Activated T-helper 2 cell treated with anti-CD3 and anti-CD28 coated beads, Interferon-gamma antibody, Interleukin-2, Interleukin-4, amounts not matched to agents 10 μg/mL and 5 μg/mL and 100 μg/mL, durations not matched to agents 14 hours and 24 hours and 36 hours (primary cell): Measurements from ENCODE around the gene C4orf50. TPM values are rescaled to one million over a fixed set of nuclear protein-coding genes. Genes with fewer than 3 reads are reported as not detected.

ENCODE experiments used
- DNase-seq: peaks from one replicate; pipeline ENCODE4 v3.0.0; 2021; ENCODE audit warnings: low spot score
- H3K27ac Mint-ChIP-seq: one replicate; pipeline ENCODE4 v1.8.0; 2021; ENCODE audit warnings: mixed read lengths
- H3K27me3 Mint-ChIP-seq: one replicate; pipeline ENCODE4 v1.8.0; 2021; ENCODE audit warnings: low read depth, mixed read lengths
- H3K36me3 Mint-ChIP-seq: one replicate; pipeline ENCODE4 v1.8.0; 2021; ENCODE audit warnings: low read depth, mixed read lengths
- H3K4me1 Mint-ChIP-seq: one replicate; pipeline ENCODE4 v1.8.0; 2021; ENCODE audit warnings: low read depth, mixed read lengths
- H3K4me3 Mint-ChIP-seq: one replicate; pipeline ENCODE4 v1.8.0; 2021; ENCODE audit warnings: low read depth, mild to moderate bottlenecking, moderate library complexity, mixed read lengths
- H3K9me3 Mint-ChIP-seq: one replicate; pipeline ENCODE4 v1.8.0; 2021; ENCODE audit warnings: mixed read lengths
- intact Hi-C: fragments of 100-400 bp; cut with micrococcal nuclease; formaldehyde crosslinking; loops from one replicate; pipeline ENCODE4 v1.15.1; 2023
- total RNA-seq: library from RNA; stranded (reverse); gene quantifications from 2 replicates; pipeline ENCODE4 v1.2.3, GENCODE V29; 2022

The C4orf50 gene
- total RNA-seq, 1 donor from 2014 or later: 0.18 TPM

- intact Hi-C loops: no loop called here
- H3K9me3 Mint-ChIP-seq: no peaks in the 10 kb centered on the region
- no peak for DNase-seq
- H3K4me1 Mint-ChIP-seq: no peaks in the 10 kb centered on the region
- H3K27me3 Mint-ChIP-seq: no peaks in the 10 kb centered on the region
- H3K27ac Mint-ChIP-seq: no peak overlapping the region
- H3K36me3 Mint-ChIP-seq: no peaks in the 10 kb centered on the region
- H3K4me3 Mint-ChIP-seq: no peak overlapping the region
These were observed 96.9 kb downstream of the C4orf50 start for GRCh38 chr4:5921101-5921980.

DNA sequence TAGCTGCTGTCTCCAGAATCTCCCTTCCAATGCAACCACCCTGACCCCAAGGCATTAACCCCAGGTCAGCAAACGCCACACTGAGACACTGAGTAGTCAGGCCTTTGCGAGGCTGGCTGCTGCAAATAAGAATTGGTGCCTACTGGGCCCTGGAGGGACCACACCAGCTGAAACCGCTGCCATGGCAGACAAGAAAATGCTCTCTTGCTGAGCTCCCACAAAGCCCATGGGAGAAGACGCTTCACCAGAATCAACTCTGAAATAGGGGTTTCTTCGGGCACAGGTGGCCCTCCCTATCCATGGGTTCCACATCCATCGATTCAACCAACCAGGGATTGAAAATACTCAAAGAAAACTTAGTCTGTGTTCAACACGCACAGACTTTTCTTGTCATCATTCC is 98.7 kb downstream of the C4orf50 start:
- Mint-ChIP-seq H3K4me3 (no peak overlapping the region), H3K27ac (no peak overlapping the region), H3K4me1 (no peaks in the 10 kb centered on the region), H3K9me3 (no peaks in the 10 kb centered on the region), H3K27me3 (no peaks in the 10 kb centered on the region), H3K36me3 (no peaks in the 10 kb centered on the region)
- no peak for DNase-seq
- intact Hi-C loops: no loop called here

DNA sequence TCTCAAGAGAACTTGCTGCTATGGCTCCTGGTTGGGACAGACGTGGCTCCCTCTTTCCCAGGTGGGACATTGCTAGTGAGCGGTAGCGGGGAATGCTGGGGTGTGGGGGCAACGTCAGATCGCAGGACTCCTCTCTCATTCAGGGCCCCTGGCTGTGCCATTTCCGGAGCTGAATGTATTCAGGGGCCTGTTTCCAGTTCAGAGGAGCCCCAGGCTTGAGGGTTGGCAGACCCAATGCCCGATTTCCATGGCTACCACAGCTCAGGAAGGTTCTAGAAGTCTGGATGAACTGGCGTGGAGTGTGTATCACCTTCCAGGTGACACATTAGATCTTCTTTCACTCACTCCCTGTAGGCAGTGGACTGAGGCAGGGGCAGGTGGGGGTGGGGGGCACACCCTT is 99.2 kb downstream of the C4orf50 start:
- no peaks in the 10 kb centered on the region for H3K4me1 Mint-ChIP-seq
- no peaks in the 10 kb centered on the region for H3K36me3 Mint-ChIP-seq
- H3K27me3 Mint-ChIP-seq: no peaks in the 10 kb centered on the region
- no peaks in the 10 kb centered on the region for H3K9me3 Mint-ChIP-seq
- intact Hi-C loops: no loop called here
- DNase-seq: no peak
- no peak overlapping the region for H3K4me3 Mint-ChIP-seq
- H3K27ac Mint-ChIP-seq: no peak overlapping the region

DNA sequence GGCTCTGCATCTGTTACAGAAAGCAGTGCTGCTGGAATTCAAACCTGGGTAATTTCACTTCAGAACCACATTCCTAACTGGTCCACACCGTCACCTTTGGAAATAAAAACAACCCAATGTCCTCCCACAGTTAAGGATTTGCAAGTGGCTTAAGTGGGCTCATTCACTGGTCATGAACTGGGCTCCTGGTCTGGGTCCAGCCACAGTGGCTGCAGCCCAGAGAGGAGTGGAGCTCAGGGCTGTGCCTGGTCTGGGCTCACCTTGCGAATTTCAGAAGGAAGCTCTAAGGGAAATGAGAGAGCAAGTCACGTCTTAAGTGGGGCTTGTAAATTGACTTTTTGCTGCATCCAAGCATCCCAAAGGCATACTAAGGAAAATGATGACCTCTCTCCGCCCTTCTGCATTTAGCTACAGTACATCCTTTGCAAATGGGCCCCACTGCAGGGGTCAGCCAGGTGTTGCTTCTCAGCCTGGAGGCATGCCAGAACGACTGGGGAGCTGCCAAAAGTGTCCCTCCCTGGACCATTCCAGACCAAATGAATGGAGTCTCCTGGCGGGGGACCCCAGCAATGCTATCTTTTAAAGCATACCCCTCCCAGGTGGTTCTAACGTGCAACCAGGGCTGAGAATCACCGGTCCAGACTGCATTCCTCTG is 99.8 kb downstream of the C4orf50 start:
- no peak overlapping the region for H3K4me3 Mint-ChIP-seq
- H3K4me1 Mint-ChIP-seq: no peaks in the 10 kb centered on the region
- intact Hi-C loops: no loop called here
- H3K27me3 Mint-ChIP-seq: no peaks in the 10 kb centered on the region
- no peak for DNase-seq
- no peaks in the 10 kb centered on the region for H3K36me3 Mint-ChIP-seq
- H3K27ac Mint-ChIP-seq: no peak overlapping the region
- no peaks in the 10 kb centered on the region for H3K9me3 Mint-ChIP-seq

DNA sequence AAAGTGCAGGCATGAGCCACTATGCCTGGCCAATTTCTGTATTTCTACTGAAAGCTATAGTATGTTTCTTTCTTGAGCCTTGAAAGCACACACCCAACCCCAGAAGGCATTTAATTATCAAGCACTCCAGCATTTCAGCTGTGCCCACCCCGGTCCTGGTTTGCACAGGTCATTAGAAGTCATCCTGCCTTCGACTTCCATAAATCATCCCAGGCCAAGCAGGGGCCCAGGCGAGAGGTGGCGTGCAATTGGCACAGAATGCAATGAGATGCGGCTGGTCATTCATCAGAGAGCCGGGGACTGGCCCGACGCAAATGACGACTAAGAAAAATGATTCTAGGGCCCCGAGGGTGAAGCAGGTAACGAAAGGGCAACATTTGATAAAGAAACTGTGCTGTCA is 100.6 kb downstream of the C4orf50 start:
- Mint-ChIP-seq H3K36me3 (no peaks in the 10 kb centered on the region), H3K4me1 (no peaks in the 10 kb centered on the region), H3K4me3 (no peak overlapping the region), H3K9me3 (no peaks in the 10 kb centered on the region), H3K27me3 (no peaks in the 10 kb centered on the region), H3K27ac (no peak overlapping the region)
- intact Hi-C loops: no loop called here
- no peak for DNase-seq

GRCh38 chr4:5916229-5916628 is 102.0 kb downstream of the C4orf50 start:
- no peaks in the 10 kb centered on the region for H3K36me3 Mint-ChIP-seq
- H3K4me1 Mint-ChIP-seq: no peaks in the 10 kb centered on the region
- no peaks in the 10 kb centered on the region for H3K27me3 Mint-ChIP-seq
- intact Hi-C loops: no loop called here
- no peaks in the 10 kb centered on the region for H3K9me3 Mint-ChIP-seq
- DNase-seq: no peak
- no peak overlapping the region for H3K27ac Mint-ChIP-seq
- no peak overlapping the region for H3K4me3 Mint-ChIP-seq

- Mint-ChIP-seq H3K27me3 (no peaks in the 10 kb centered on the region), H3K36me3 (no peaks in the 10 kb centered on the region), H3K9me3 (no peaks in the 10 kb centered on the region), H3K4me3 (no peak overlapping the region), H3K27ac (no peak overlapping the region), H3K4me1 (no peaks in the 10 kb centered on the region)
- intact Hi-C loops: no loop called here
- no peak for DNase-seq
These were observed 104.8 kb downstream of the C4orf50 start for GRCh38 chr4:5913454-5913853.

- no peak overlapping the region for H3K4me3 Mint-ChIP-seq
- no peaks in the 10 kb centered on the region for H3K4me1 Mint-ChIP-seq
- H3K27ac Mint-ChIP-seq: no peak overlapping the region
- no peaks in the 10 kb centered on the region for H3K9me3 Mint-ChIP-seq
- no peak for DNase-seq
- intact Hi-C loops: no loop called here
- H3K36me3 Mint-ChIP-seq: no peaks in the 10 kb centered on the region
- no peaks in the 10 kb centered on the region for H3K27me3 Mint-ChIP-seq
These were observed 105.6 kb downstream of the C4orf50 start for GRCh38 chr4:5912614-5913019.

GRCh38 chr4:5908876-5909427 is 109.3 kb downstream of the C4orf50 start:
- H3K9me3 Mint-ChIP-seq: no peaks in the 10 kb centered on the region
- peaks cover 2% of the 10 kb centered on the region for H3K27me3 Mint-ChIP-seq
- no peaks in the 10 kb centered on the region for H3K4me1 Mint-ChIP-seq
- intact Hi-C loops: no loop called here
- no peaks in the 10 kb centered on the region for H3K36me3 Mint-ChIP-seq
- H3K4me3 Mint-ChIP-seq: no peak overlapping the region
- no peak for DNase-seq
- no peak overlapping the region for H3K27ac Mint-ChIP-seq

- Mint-ChIP-seq H3K36me3 (no peaks in the 10 kb centered on the region), H3K4me1 (no peaks in the 10 kb centered on the region), H3K27me3 (peaks cover 2% of the 10 kb centered on the region), H3K27ac (no peak overlapping the region), H3K9me3 (no peaks in the 10 kb centered on the region), H3K4me3 (no peak overlapping the region)
- DNase-seq: no peak
- intact Hi-C loops: no loop called here
These were observed 112.0 kb downstream of the C4orf50 start for GRCh38 chr4:5906191-5906590.

- no peak overlapping the region for H3K4me3 Mint-ChIP-seq
- no peaks in the 10 kb centered on the region for H3K4me1 Mint-ChIP-seq
- H3K27me3 Mint-ChIP-seq: peaks cover 2% of the 10 kb centered on the region
- DNase-seq: no peak
- H3K9me3 Mint-ChIP-seq: no peaks in the 10 kb centered on the region
- no peaks in the 10 kb centered on the region for H3K36me3 Mint-ChIP-seq
- no peak overlapping the region for H3K27ac Mint-ChIP-seq
- intact Hi-C loops: no loop called here
These were observed 112.5 kb downstream of the C4orf50 start for GRCh38 chr4:5905714-5906113.

DNA sequence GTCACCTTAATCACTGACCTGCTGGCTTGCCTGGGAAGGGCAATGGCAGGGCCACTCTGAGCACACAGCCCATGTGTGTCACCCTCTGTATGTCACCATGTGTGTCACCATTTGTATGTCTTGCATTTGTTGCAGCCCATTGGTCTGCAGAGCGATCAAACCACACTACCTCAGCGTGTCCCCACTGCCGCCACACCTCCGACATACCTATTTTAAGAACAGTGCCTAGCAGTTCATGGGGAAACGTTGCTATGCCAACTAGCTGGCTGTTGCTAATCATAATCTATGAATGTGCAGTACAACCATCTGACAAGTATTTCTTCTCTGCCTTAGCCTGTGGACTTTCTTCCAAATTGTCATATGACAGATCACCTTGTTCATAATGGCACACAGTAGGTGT is 117.4 kb downstream of the C4orf50 start:
- DNase-seq: no peak
- H3K4me3 Mint-ChIP-seq: no peak overlapping the region
- H3K9me3 Mint-ChIP-seq: no peaks in the 10 kb centered on the region
- intact Hi-C loops: no loop called here
- H3K27ac Mint-ChIP-seq: no peak overlapping the region
- H3K4me1 Mint-ChIP-seq: no peaks in the 10 kb centered on the region
- peaks cover 9% of the 10 kb centered on the region for H3K27me3 Mint-ChIP-seq
- no peaks in the 10 kb centered on the region for H3K36me3 Mint-ChIP-seq

GRCh38 chr4:5899881-5900280 is 118.3 kb downstream of the C4orf50 start:
- no peak for DNase-seq
- no peak overlapping the region for H3K27ac Mint-ChIP-seq
- no peaks in the 10 kb centered on the region for H3K36me3 Mint-ChIP-seq
- H3K27me3 Mint-ChIP-seq: peaks cover 17% of the 10 kb centered on the region
- H3K4me3 Mint-ChIP-seq: no peak overlapping the region
- intact Hi-C loops: no loop called here
- no peaks in the 10 kb centered on the region for H3K4me1 Mint-ChIP-seq
- H3K9me3 Mint-ChIP-seq: no peaks in the 10 kb centered on the region
